Heart left ventricle (tissue), 16 donors: Measurements from ENCODE around the gene ARHGEF12. TPM values are rescaled to one million over a fixed set of nuclear protein-coding genes. Genes with fewer than 3 reads are reported as not detected.

Experiments
- ATAC-seq, 4 donors: fragments of 200-7000 bp; cut with Tn5 transposase; one replicate each; pipeline ENCODE4 v1.9.1; 2020 to 2022; ENCODE audit warnings: moderate library complexity in 4 of 4, mild to moderate bottlenecking in 3 of 4, moderate number of reproducible peaks in 1 of 4
- DNase-seq, 5 donors: peaks; one replicate each; pipeline ENCODE4 v3.0.0-alpha.2; 2020
- H3K27ac ChIP-seq, 12 donors: fragments of 200-600 bp; sonication (generic) in 4 of 12; one replicate each; pipeline versions ENCODE4 v1.5.0 to v1.8.0; 2016 to 2022; ENCODE audit warnings: mild to moderate bottlenecking in 2 of 12
- H3K27me3 ChIP-seq, 9 donors: fragments of 200-600 bp; sonication (generic) in 2 of 9; one replicate each; pipeline versions ENCODE4 v1.5.1 to v1.8.0; 2016 to 2022; ENCODE audit warnings: mild to moderate bottlenecking in 3 of 9
- H3K36me3 ChIP-seq, 9 donors: fragments of 200-600 bp; sonication (generic) in 2 of 9; one replicate each; pipeline versions ENCODE4 v1.5.0 to v1.8.0; 2018 to 2022; ENCODE audit warnings: mild to moderate bottlenecking in 2 of 9
- H3K4me1 ChIP-seq, 12 donors: fragments of 200-600 bp; sonication (generic) in 4 of 12; one replicate each; pipeline versions ENCODE4 v1.5.0 to v1.8.0; 2016 to 2022; ENCODE audit warnings: mild to moderate bottlenecking in 3 of 12
- H3K4me3 ChIP-seq, 12 donors: fragments of 200-600 bp; sonication (generic) in 4 of 12; one replicate each; pipeline versions ENCODE4 v1.5.0 to v1.8.0; 2017 to 2022; ENCODE audit warnings: mild to moderate bottlenecking in 9 of 12, moderate library complexity in 4 of 12
- H3K9me3 ChIP-seq, 12 donors: fragments of 200-600 bp; sonication (generic) in 4 of 12; one replicate each; pipeline versions ENCODE4 v1.5.0 to v1.8.0; 2016 to 2022; ENCODE audit warnings: mild to moderate bottlenecking in 1 of 12
- CTCF ChIP-seq, 12 donors: fragments of 200-600 bp; sonication (generic) in 4 of 12; IDR thresholded peaks; one replicate each; pipeline versions ENCODE4 v1.5.0 to v1.8.0; 2018 to 2022; ENCODE audit warnings: antibody characterized with exemption in 12 of 12, mild to moderate bottlenecking in 5 of 12
- POLR2A ChIP-seq, 2 donors: fragments of 450-650 bp; IDR thresholded peaks; one replicate each; pipeline ENCODE4 v1.6.1; 2017; ENCODE audit warnings: antibody characterized with exemption in 2 of 2, mild to moderate bottlenecking in 2 of 2, moderate library complexity in 2 of 2
- WGBS, 4 donors: extraction: QIAGEN DNeasy Blood & Tissue Kit in 2 of 4; methylation state at CpG; one replicate each; pipeline versions ENCODE4 v1.1.5 to v1.1.7; 2013 to 2018; 5-methylcytosine and 5-hydroxymethylcytosine counted together
- intact Hi-C, 10 donors: fragments of 100-400 bp; cut with DNase I; formaldehyde crosslinking; loops; one replicate each; pipeline versions ENCODE4 v1.11.1 to v1.14.2; 2022
- polyA plus RNA-seq, 2 donors: library from polyadenylated mRNA; stranded (reverse); fragments of 200-250 nt; gene quantifications; one replicate each; pipeline ENCODE4 v1.2.3, GENCODE V29; 2013
- total RNA-seq, 9 donors: library from RNA; depleted of rRNA in 2 of 9; stranded (reverse); fragments of >200 nt in 2 of 9; fragmentation: NEBNext Ultra II Directional in 3 of 9; extraction: Animal tissue kit (Norgen Biotek cat#: 25700) in 3 of 9; gene quantifications; one replicate each; pipeline versions ENCODE4 v1.1.0 to v1.2.4, GENCODE V29; 2016 to 2023
- donor health status: ischemic (EF 13 %, LVEDD 7.1; RV severe dilation, severe dysfunction).
- donor health status: healthy with polysubstance abuse.
- donor health status: DM: no; HTN: yes; CAD: no.
- donor health status: DM: no; HTN: no; CAD: no.
- donor health status: ischemic (EF 25% LVEDD 6.9; RV normal size, moderate dysfunction).
- donor health status: ischemic (EF 25% LVEDD 5.7; RV mildly dilated, moderate dysfunction).
- donor health status: healthy.
- donor health status: DM: yes; HTN: yes; CAD: no.
- donor health status: ischemic (EF 35%, LVEDD 5.7; RV mildly dilated, moderate dysfunction).
- donor health status: nonischemic (EF 11% LVEDD 7.7; RV severe dilation, severe dysfunction).
- donor health status: DM: yes; HTN: yes; CAD: no.
- donor health status: PGD.
- donor health status: ischemic (EF 29% LVEDD 5.4; RV normal size, mild dysfunction).
- donor health status: nonischemic (EF 23%, LVEDD 6.1; RV moderate dilation, normal function).

ARHGEF12 gene
- total and polyA plus RNA-seq, 11 donors, result 22.0 to 140 (median 112) TPM

- TF ChIP-seq POLR2A (IDR thresholded peaks at IDR 0.05), result no peak
- TF ChIP-seq CTCF (IDR thresholded peaks at IDR 0.05), result no peak
- Histone ChIP-seq H3K36me3 (no peaks in the 10 kb centered on the region), H3K27ac (peak overlapping the region in 2 of 12 donors; percentile 3 to 11), H3K27me3 (no peaks in the 10 kb centered on the region), H3K4me3 (no peak overlapping the region), H3K4me1 (peaks cover 10 to 70% (median 37%) of the 10 kb centered on the region in 12 donors), H3K9me3 (peaks cover 0 to 8% (median 0%) of the 10 kb centered on the region in 12 donors)
- 79 to 87% (median 81%) methylated on average over 1 of the region's 1 CpG for WGBS, 4 donors
- ATAC-seq (no peak), DNase-seq (no peak)
- intact Hi-C loops, result loop anchor here in 1 of 10 donors (5.0 kb wide), 1 partner anchor 49 kb away; the partner anchor contains the start of gene ARHGEF12
Measured at GRCh38 chr11:120386318-120386717, 50.1 kb downstream of the ARHGEF12 start.

GRCh38 chr11:120386774-120387371 is 50.7 kb downstream of the ARHGEF12 start:
- no peak for TF ChIP-seq POLR2A (IDR thresholded peaks at IDR 0.05)
- TF ChIP-seq CTCF (IDR thresholded peaks at IDR 0.05), result no peak
- 38 to 51% (median 48%) methylated on average over 2 of the region's 2 CpGs for WGBS, 4 donors
- intact Hi-C loops, result loop anchor here in 1 of 10 donors (5.0 kb wide), 1 partner anchor 50 kb away; the partner anchor contains the start of gene ARHGEF12
- H3K4me1 ChIP-seq, result peaks cover 10 to 71% (median 38%) of the 10 kb centered on the region in 12 donors
- ATAC-seq (no peak), DNase-seq (no peak)
- no peaks in the 10 kb centered on the region for H3K27me3 ChIP-seq
- peaks cover 0 to 8% (median 0%) of the 10 kb centered on the region in 12 donors for H3K9me3 ChIP-seq
- no peaks in the 10 kb centered on the region for H3K36me3 ChIP-seq
- H3K4me3 ChIP-seq, result no peak overlapping the region
- no peak overlapping the region for H3K27ac ChIP-seq

- ATAC-seq (no peak), DNase-seq (no peak)
- Histone ChIP-seq H3K27ac (no peak overlapping the region), H3K27me3 (no peaks in the 10 kb centered on the region), H3K36me3 (no peaks in the 10 kb centered on the region), H3K9me3 (peaks cover 0 to 8% (median 0%) of the 10 kb centered on the region in 12 donors), H3K4me1 (peaks cover 14 to 77% (median 47%) of the 10 kb centered on the region in 12 donors), H3K4me3 (no peak overlapping the region)
- intact Hi-C loops, result loop anchor here in 1 of 10 donors (5.0 kb wide), 1 partner anchor 51 kb away; the partner anchor contains the start of gene ARHGEF12
- no peak for TF ChIP-seq POLR2A (IDR thresholded peaks at IDR 0.05)
- no peak for TF ChIP-seq CTCF (IDR thresholded peaks at IDR 0.05)
Measured at GRCh38 chr11:120388261-120388660, 52.0 kb downstream of the ARHGEF12 start.

GRCh38 chr11:120389693-120390584 is 53.7 kb downstream of the ARHGEF12 start:
- Histone ChIP-seq H3K27ac (peak overlapping the region in 2 of 12 donors; percentile 11 to 15), H3K4me3 (no peak overlapping the region), H3K36me3 (no peaks in the 10 kb centered on the region), H3K27me3 (no peaks in the 10 kb centered on the region), H3K9me3 (peaks cover 0 to 8% (median 0%) of the 10 kb centered on the region in 12 donors), H3K4me1 (peaks cover 13 to 63% (median 45%) of the 10 kb centered on the region in 12 donors)
- ATAC-seq, result peak in 1 of 4 donors; percentile 47
- DNase-seq, result no peak
- 62 to 77% (median 67%) methylated on average over 5 of the region's 5 CpGs for WGBS, 4 donors
- intact Hi-C loops, result loop anchor here in 4 of 10 donors (5.0 to 10.0 kb wide), 3 partner anchors 33 to 53 kb away; partner anchors contain the start of gene ARHGEF12 (in 1 of the 4)
- TF ChIP-seq POLR2A (IDR thresholded peaks at IDR 0.05) (no peak), CTCF (IDR thresholded peaks at IDR 0.05) (no peak)
